Fibroblast of skin of abdomen (primary cell): ENCODE data around the gene MPZL3. TPM values are rescaled to one million over a fixed set of nuclear protein-coding genes. Genes with fewer than 3 reads are reported as not detected.

Experiments used
- DNase-seq: peaks from one replicate; pipeline ENCODE4 v3.0.0-alpha.2; 2013
- polyA plus RNA-seq, 2 experiments: library from polyadenylated mRNA; unstranded; fragments of 120-200 nt; gene quantifications; one replicate each; pipeline ENCODE4 v1.2.1, GENCODE V29; 2013; ENCODE audit not compliant: insufficient read length in 2 of 2

The MPZL3 gene, protein sequence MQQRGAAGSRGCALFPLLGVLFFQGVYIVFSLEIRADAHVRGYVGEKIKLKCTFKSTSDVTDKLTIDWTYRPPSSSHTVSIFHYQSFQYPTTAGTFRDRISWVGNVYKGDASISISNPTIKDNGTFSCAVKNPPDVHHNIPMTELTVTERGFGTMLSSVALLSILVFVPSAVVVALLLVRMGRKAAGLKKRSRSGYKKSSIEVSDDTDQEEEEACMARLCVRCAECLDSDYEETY
- 0.68 TPM for polyA plus RNA-seq (2013, experiment 1 of 2; ENCODE audit: insufficient read length)
- 0.52 TPM for polyA plus RNA-seq (2013, experiment 2 of 2; ENCODE audit: insufficient read length)

DNA sequence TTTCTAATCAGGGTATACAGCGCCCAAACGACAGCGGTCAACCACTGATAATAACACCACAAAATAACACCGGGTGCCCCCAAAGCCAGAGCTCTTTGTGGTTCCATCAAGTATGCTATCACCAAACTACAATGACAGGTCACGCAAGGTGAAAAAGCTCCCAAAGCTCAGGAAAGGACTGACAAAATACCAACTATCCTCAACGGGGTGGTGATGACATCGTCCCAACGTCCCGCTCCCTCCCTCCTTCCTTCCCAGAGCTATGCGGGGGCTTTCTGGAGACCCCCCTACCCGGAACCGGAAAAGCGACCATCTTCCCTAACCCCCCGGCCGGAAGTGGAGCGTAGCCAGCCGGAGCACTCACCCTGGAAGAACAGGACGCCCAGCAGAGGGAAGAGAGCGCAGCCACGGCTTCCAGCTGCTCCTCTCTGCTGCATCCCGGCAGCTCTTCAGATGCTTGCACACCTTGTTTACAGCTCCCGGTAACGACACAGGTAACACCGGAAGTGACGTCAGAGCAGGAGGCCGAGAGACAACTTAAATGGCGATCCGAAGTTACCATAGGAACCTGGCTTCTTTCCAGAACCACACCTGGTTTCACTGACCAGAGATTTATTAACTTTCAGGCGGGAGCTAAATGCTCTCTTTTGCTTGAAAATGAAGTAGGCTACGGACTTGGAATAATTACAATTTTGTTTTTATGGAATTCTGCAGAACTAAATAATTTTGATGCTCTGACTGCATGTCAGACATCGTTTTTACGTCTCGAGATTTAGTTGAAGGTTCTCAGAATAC is at the start of gene MPZL3:
Gene MPZL3, minus strand, starts transcription at position 508 of the 795 bp plus-strand sequence. Its CDS starts 71 bp downstream, at position 437.
- peak; percentile 70 for DNase-seq

DNA sequence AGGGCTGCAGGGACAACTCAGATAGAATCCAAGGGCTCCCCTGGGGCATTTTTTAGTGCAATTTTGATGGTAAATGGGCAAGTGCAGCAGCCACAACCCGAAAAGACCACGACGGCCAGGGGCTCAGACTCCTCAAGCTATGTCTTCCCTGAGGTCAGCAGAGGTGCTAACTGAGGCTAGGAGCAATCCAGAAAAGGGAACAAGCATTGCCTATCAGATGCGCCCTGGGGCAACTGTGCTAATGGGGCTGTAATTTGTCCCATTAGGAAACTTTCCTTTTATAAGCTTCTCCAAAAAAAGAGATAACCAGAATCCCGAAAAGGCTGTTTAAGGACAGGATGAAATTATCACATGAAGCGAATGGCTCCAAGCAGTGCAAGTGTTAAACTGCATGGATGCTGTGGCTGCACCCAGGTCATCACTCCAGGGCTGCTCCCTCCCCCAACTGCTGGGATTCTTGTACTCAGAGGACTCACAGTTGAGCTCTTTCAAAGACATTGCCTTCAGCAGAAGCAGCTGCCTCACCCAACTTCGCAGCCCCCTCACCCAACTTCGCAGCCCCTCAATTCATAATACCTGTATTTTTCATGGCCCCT is 49.5 kb upstream of the MPZL3 start:
- DNase-seq, result no peak

- no peak for DNase-seq
Observed at GRCh38 chr11:118295815-118296454, 43.8 kb upstream of the MPZL3 start.

DNA sequence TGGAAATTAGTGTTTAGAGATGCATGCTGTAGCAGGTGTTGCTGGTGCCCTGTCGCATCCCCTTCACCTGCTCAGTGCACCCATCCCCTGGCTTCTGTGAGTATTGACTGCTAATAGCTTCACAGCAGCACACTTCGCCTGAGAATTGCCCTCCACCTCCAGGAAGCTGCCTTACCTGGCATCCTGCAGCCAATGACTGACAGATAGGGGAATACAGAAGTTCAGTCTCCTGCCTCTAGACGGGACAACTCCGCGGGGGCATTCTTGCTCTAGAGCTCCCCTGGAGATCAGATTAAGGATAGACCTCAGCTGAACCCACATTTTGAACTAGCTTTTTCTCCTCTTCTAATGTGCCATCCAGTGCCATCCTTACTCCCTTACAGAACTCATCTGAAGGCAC is 43.0 kb upstream of the MPZL3 start:
- no peak for DNase-seq

DNA sequence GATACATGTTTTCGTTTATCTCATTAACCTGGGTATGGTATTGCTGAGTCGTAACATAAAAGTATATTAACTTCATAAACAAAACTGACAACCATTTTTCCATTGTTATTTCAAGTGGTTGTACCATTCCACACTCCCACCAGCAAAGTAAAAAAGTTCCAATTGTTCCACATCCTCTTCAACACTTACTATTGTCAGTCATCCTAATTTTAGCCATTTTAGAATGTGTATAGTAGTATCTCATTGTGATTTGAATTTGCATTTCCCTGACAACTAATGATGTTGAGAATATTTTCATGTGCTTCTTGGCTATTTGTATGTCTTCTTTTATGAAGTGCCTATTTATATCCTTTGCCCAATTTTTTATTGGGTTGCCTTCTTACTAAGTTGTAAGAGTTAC is 41.9 kb upstream of the MPZL3 start:
- DNase-seq, result no peak

- peak; percentile 27 for DNase-seq
Observed at GRCh38 chr11:118291477-118292135, 39.4 kb upstream of the MPZL3 start.

DNA sequence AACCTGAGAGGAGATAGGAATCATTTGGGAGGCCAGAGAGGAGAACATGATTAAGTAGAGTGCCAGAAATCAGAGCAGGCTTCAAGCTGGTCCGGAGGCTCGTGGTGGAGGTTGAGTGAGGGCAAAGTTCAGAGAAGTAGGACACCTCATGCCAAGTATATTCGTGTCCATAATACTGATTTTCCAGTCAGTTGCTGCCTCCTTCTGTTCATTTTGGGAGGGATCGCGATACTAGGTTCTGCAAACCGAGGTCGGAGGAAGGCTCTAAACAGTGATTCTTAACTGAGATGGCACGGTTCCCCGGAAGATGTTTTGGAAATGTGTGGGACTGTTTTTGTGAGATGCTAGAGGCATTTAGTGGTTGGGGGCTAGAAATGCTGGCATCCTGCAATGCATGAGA is 38.8 kb upstream of the MPZL3 start:
- DNase-seq, result no peak

GRCh38 chr11:118289401-118289800 is 37.2 kb upstream of the MPZL3 start:
- no peak for DNase-seq

DNA sequence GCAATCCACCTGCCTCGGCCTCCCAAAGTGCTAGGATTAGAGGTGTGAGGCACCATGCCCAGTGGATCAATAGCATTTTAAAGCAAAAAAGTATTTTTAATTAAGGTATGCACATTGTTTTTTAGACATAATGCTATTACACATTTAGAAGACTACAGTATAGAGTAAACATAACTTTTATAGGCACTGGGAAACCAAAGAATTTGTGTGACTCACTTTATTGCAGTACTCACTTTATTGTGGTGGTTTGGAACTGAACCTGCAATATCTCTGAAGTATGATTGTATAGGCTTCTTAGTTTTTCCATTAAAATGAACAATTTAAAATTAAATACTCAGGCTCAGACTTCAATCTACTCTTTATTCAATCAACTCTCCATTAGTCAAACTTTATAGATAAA is 34.8 kb upstream of the MPZL3 start:
- DNase-seq, result peak; percentile 51

DNA sequence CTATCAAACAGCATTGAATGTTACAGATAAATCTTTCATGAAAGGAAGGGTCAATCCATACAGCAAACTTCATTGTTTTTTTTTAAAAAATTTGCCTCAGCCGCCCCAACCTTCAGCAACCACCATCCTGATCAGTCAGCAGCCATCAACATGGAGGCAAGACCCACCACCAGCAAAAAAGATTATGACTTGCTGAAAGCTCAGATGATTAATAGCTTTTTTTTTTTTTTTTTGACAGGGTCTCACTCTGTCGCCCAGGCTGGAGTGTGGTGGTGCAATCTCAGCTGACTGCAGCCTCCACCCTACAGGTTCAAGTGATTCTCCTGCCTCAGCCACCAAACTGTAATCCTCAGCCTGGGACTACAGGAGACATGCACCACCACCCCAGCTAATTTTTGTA is 34.4 kb upstream of the MPZL3 start:
- DNase-seq, result no peak

DNA sequence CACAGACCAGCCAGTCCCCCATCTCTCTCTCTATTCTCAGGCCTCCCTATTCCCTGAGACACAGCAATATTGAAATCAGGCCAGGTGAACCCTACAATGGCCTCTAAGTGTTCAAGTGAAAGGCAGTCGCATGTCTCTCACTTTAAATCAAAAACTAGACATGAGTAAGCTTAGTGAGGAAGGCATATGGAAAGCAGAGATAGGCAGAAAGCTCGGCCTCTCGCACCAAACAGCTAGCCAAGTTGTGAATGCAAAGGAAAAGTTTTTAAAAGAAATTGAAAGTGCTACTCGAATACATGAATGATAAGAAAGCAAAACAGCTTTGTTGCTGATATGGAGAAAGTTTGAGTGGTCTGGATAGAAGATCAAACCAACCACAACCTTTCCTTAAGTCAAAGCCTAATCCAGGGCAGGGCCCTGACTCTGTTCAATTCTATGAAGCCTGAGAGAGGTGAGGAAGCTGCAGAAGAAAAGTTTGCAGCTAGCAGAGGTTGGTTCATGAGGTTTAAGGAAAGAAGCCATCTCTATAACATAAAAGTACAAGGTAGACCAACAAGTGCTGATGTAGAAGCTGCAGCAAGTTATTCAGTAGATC is 31.7 kb upstream of the MPZL3 start:
- DNase-seq, result no peak

GRCh38 chr11:118283037-118283636 is 31.0 kb upstream of the MPZL3 start:
- DNase-seq, result no peak

- no peak for DNase-seq
Observed at GRCh38 chr11:118282606-118283005, 30.4 kb upstream of the MPZL3 start.

- DNase-seq, result no peak
Observed at GRCh38 chr11:118281284-118281683, 29.1 kb upstream of the MPZL3 start.

DNA sequence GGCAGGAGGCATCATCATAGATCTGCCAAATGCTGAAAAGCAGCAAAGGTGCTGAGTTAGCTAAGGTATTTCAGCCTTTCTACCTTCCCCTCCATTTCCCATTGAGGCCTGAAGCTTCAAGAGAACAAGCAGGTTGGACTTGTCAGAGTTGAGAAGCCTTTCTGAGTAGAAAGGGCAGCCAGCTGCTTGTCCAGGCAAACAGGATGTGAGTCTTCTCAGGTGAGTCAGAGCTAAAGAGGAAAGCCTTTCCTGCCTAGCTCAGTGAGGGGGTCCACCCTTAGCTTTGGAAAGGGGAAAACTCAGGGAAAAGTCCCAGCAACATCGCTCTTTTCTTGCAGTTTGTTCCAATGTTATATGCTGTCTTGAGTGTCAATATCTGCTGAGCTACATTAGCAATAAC is 25.1 kb upstream of the MPZL3 start:
- peak; percentile 8 for DNase-seq

- DNase-seq, result no peak
Observed at GRCh38 chr11:118276422-118276821, 24.3 kb upstream of the MPZL3 start.

DNA sequence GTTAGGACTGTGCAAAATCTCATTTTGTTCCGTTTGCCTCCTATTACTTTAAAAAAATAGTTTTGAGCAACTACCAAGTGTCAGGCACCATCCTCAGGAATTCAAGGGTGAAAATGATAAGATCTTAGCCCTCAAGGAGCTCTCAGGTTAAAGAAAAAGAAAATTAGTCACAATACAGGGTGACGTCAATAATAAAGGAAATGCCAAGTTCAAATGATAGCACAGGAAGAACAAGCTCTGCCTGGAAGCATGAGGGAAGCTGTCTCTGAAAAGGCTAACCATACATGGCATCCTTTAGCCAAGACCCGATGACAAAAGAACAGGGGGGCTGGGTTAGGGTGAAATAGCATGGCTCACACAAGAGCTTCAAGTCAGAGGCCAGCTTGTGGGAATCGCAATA is 23.0 kb upstream of the MPZL3 start:
- DNase-seq, result no peak

- DNase-seq, result no peak
Observed at GRCh38 chr11:118274186-118274585, 22.0 kb upstream of the MPZL3 start.

GRCh38 chr11:118272001-118272400 is 19.8 kb upstream of the MPZL3 start:
- no peak for DNase-seq

DNA sequence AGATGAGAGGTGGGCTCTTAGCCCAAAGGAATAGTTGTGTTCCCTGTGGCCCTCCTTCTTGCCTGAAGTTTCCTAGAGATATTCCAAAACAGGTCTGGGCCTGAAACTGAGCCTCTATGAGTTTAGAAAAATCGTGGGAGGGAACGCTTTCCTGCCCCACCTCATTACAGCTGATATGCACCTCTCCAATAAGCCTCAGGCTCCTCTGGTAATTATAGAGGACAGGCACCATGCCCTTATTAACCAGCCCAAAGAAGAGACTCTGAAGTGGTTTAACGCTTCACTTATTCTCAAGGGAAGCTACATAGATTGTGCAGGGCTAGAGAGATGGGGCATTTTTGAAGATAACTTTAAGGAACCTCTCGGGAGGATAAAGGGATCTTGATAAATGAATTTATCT is 15.3 kb upstream of the MPZL3 start:
- no peak for DNase-seq

- DNase-seq, result no peak
Observed at GRCh38 chr11:118265954-118266353, 13.8 kb upstream of the MPZL3 start.
